GM19240 (cell line): Measurements from ENCODE around the gene ARMH3.
"Not testable (repeated sequence)": the region's sequence is repeated elsewhere in the genome, so short reads cannot be mapped to it uniquely, and the experiment has no call there.

ENCODE experiments used
- DNase-seq: peaks from one replicate; pipeline ENCODE4 v3.0.0; 2011; ENCODE audit warnings: low spot score; ENCODE audit not compliant: insufficient read length

Gene ARMH3

DNA sequence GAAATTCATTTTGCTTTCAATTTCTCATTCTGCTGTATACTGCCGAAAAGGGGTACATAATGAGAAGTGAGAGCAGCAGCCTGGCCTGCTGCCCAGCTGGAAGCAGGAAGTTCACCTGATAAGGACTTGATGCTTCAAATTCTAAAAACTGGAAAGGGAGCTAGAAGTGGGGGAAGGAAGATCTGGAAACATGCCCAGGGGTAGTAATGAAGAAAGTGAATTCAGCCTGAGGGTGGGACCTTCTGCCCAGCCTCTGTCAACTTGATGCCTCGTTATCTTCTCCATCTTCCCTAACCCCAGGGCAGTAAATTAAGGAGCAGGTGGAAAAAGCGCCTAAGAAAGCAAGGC, 69.4 kb downstream of the ARMH3 start:
- no peak for DNase-seq

DNA sequence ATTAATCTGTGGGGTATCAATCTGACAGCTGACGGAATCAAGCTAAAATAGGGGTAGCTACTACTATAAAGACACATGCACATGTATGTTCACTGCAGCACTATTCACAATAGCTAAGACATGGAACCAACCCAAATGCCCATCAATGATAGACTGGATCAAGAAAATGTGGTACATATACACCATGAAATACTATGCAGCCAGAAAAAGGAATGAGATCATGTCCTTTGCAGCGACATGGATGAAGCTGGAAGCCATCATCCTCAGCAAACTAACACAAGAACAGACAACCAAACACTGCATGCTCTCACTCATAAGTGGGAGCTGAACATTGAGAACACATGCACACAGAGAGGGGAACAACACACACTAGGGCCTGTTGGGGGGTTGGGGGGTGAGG, 75.3 kb downstream of the ARMH3 start:
- DNase-seq = not testable (repeated sequence)

DNA sequence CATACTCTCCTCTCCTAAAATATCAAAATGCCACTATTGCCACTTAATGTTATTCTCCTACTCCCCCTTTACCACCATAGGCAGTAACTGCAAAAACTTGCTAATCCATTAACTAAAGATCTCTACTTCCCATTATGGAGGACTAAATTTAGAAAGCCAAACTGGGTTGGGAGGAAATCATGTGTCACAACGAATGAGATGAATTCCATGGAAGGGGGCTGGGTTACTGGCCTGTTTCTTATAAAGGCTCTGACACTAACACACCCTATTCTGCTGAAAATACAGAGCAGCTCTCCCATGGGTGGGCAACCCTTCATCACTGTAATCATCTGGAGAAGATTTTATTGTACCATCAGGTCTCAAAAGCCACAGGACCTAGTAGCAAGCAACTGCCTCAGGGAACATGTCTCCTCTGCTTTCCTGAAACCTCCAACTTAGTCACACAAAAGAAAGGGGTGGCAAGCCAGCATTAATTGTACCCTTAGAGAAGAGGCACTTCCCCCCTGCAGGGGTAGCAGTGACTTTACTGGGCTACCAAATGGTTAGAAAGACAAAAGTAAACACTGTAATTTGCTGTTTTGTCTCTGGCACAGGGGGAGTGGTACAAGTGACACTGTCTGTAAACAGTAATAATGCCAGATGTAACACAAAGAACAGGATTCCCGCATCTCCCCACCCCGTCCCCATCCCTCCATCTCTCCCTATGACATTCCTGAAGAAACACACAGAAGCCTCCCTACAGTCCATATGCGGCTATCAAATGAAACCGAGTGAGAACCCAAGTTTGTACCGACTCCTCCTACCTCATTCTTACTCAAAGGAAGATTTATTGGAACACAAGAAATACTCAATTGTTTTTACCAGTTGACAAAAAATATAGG, 81.6 kb downstream of the ARMH3 start:
- no peak for DNase-seq

DNA sequence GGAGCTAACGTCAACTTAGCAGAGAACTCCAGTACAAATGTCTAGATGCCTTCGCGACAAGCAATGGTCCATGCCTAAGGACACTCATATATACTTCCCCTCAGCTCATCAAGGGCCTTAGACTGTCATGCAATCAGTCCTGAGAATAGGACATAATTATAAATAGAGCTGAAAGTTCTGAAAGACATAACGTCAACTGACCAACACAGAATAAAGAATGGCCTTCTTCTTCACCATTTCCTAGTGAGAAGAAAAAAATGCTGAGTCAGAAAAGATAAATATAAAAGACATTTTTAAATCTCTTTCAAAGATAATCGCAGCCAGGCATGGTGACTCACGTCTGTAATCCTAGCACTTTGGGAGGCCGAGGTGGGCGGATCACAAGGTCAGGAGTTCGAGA, 83.2 kb downstream of the ARMH3 start:
- DNase-seq = no peak

DNA sequence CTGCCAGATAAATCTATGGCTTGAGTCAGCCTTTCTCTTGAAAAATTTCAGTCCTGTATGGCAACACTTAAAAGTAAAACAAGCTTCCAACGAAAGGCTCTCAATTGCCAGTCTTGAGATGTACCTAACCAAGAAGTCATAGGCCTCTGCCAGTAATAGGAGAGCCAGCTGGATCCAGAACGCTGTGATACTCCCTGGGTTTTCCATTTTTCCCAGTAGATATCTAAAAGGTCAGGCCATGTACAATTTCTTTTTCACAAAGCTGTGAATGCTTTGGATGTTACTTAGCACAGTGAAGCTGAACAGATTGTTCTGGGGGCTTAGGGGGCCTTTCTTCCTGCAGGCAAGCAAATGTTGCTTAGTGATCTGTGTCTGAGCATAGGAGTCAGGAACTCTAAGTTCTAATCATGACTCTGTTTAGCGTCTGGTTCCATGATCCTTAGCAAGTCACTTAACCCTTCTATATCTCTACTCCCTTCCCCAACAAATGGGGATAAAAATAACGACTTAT, 86.5 kb downstream of the ARMH3 start:
- no peak for DNase-seq

DNA sequence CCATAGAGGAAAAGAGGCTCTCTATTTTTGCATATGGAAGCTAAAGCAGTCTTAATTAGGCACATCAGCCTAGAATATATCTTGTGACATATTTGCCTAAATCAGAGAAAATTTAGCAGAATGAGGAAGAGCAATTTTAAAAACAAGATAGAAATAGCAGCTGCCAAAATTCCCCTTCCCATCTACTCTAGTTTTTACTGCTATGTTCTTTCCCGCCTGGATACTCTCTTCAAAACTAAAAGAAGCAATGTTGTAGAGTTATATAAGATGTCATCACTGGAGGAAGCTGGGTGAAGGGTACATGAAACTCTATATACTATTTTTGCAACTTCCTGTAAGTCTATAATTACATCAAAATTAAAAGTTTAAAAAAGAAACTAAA, 87.0 kb downstream of the ARMH3 start:
- DNase-seq = no peak

DNA sequence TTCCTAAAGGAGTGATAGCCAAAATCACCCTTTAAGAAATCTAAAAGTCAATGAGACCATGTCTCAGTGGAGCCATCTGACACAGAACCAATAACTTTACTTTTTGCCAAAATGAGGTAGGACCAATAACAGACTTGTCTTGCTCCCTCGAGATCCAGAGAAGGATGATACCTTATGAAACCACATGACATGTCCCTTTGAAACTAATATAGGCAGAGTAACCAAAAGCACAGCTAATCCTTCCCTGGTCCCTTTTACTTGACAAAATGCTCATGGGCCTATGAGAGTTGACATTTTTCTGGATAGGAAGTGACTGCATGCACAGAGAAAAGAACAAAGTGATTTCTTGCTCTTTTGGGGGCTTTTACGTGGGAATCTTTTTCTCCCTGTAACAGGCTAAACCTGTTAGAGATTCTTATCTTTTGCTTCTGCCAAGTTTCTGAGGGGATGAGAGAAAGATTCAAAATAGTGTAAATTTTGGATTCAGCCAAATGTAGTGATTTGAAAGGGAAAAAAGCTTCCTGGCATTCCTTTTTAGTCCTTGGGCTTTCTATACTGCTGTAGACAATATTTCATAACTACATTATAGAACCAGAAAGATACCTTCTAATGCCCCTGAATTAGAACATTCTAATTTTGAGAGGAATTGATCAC, 87.6 kb downstream of the ARMH3 start:
- no peak for DNase-seq

DNA sequence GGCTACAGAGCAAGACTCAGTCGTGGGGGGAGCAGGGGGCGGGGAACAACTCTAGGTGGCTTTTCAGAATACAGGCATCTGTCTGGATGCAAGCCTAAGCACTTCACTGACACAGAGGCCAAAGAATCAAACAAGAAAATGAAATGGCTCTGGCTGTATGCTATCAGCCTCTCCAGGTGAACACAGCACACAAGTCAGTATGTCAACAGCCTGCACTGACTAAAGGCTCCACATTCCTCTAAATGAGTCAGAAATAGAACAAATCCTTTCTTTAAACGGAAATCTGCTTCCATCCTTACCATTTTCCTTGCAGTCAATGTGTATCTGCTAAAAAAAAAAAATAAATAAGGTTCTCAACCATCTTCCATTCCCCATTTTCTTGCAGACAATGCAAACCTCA, 88.3 kb downstream of the ARMH3 start:
- DNase-seq = no peak

DNA sequence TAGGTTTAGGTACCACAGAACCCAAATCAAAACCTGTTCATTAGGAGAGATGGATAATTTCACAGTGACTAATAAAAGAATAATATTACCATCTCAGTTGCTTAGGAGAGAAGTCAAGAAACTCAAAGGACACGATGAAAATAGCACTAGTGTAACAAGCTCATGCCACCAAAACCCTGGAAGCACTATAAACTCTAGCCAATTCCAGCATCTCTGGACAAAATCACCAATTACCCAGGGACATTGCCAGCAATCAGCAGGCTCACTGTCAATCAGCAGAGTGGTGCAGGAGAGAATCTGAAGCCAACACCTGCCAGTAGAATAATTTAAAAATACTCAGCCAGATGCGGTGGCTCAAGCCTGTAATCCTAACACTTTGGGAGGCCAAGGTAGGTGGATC, 88.9 kb downstream of the ARMH3 start:
- DNase-seq = no peak

DNA sequence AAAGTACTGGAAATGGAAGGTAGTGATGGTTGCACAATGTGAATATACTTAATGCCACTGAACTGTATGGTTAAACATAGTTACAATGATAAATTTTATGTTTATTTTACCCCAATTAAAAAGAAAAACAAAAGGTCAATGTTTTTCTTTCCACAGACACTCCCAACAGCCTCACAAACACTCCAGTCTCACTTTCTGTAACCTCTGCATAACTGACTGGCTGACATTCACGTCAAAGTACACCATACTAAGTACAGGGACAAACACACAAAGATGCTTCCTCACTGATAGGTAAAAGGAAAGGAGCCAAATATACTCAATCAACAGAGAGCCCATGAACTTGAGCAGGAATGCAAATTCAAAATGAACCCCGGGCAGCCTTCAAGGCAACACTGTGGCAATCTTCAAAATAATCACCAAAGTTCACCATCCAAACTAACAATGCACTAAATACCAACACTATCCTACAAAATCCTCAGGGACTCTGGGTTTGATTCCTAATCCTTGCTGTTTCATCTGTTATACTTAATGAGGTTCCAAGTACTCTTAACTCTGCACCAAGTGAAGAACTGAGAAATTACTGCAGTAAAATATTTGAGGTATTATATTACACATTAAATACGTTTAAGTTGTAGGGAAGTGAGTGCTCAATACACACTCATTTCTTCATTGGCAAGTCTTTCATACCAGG, 90.8 kb downstream of the ARMH3 start:
- no peak for DNase-seq

DNA sequence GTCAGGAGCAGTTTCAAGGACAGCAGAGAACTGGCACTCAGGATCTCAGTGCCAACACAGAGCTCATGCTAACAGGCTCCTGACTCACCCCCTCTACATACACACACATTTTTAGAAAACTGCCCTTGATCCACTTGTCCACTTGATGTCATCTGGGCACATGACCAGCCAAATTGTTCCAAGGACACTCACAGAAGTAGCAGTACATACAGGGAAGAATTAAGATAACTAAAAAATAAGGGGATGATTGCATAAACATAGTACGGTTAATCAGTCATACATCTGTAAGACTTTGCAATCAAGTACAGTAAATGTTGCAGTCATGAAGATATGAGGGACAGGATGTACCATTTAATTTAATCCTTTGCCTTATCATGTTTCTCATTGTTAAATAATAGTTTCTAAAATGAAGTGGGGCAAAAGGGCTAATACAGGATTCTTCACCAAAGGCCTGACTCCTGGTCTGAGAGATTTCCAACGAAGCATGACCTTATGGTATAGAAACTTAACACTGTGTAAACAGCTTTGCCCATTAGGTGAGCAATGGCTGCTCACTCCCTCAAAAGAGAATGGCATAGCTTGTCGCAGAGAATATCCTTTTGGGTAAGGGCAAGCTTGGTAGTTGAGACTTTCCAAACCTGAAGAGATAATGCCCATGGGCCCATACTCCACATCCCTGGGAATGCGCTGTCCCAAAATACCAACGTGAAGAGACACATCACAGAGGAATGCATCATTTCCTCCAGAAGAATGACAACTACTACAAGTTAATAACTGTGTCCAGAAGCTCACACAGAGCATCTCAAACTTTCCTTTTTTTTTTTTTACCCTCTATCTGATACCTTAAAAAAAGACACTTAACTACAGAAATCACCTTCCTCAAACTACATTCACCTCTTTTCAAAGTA, 94.1 kb downstream of the ARMH3 start:
- DNase-seq = no peak

DNA sequence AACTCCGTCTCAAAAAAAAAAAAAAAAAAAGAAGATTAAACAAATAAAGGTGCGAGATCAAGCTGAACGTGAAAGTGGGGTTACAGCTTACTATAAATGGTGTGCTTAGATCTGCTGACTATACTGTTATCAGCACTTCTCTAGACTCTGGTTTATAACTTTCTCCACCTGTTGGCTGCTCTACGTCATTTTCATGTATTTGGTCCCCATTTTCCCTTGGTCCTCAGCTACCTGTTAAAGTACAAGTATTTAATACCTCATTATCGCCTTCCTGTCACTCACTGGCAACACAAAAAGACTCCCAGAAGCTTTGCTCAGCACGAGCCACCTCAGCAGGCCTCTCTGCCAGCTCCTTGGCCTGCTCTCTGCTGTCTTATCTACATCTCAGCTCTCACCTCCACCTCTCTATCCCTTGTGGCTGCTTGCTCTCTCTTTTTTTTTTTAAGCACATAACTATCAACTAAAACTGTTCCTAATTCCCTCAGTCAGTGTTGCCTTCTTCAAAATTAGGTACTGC, 95.0 kb downstream of the ARMH3 start:
- no peak for DNase-seq

DNA sequence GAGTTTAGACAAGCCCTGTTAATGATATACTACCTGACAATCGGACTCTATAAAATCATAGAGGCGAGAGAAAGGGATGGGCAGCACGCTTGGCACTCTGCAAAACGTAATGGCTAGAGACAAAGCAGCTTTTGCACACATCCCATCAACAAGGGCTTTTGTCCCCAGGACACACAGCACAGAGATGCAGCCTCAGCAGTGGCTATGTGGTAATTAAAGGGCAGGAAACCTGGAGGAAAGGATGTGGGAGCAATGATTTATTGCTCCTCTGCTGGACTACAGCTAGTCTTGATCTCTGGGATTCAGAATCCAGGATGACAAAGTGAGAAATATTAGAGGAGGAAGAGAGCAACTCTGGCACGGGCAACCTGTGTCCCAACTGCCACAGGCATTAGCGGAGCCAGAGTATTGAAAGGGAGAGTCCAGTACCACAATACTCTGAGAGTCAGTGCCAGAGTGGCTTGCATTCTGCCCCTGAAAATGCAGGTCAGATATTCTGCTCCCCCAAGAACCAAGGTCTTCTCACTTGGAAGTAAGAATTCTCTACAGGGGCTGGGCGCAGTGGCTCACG, 96.5 kb downstream of the ARMH3 start:
- no peak for DNase-seq

DNA sequence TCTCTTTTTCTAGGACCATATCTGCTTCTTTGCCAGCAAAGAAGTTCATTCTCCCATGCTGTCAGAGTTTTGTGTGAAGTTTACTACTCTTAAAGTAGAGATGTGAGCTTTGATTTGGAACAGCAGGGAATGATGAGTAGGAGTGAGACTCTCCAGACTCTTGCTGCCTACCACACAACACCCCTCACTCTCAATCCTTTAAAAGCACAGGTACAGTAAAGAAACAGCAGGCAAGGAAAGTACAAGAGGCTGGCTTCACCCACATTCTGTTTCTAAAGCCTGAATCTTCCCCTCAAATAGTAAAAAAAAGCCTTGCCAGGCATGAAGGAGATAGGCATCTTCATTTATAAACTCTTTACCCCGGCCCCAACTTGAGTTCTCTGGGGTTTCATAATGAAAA, 97.3 kb downstream of the ARMH3 start:
- DNase-seq = no peak

DNA sequence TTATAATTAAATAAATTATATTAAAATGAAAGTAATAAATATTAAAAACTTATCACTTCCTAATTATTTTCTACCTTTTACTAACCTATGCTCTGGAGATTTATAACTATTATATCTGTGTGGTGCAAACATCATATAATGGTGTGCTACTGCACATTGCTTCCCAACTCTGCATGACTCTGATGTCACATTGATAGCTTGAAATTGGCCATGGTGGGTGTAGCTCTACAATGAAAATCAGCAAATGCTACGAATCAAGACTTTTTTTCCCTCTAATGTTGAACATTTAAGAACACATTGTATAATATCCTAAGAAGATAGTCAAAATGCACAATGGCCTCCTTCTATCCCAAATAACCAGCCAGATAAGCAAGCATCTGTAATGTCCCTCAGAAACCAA, 99.1 kb downstream of the ARMH3 start:
- DNase-seq = no peak

DNA sequence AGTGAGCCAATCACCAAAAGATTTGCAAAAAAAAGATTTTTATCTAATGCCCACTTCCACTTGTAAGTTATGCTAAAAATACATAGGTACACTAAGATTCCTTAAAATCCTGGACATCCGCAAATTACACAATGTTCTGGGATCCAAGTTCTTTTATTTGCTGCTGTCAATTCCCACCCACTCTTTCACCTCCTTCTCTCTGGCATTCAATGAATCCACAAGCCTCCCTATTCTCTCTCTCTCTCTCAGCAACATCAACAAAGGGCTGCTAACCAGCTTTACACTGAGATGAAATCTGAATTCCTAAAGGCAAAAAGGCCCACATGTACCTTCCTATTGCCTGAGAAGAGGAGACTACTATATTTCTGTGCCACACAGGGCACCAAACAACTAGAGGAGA, 99.9 kb downstream of the ARMH3 start:
- no peak for DNase-seq

DNA sequence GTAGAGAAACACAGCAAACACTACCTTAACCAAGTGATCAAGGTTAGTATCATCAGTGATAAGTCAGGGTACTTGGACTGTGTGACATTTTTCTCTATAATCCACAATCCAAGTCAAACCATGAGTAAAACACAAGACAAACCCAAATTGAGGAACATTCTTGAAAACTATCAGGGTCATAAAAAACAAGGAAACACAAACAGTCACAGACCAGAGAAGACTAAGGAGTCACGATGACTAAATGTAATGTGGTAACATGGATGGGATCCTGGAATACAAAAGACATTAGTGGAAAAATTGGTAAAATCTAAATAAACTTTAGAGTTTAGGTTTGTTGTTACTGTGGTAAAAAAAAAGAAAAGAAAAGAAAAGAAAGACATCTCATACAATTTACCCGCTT, 103.8 kb downstream of the ARMH3 start:
- no peak for DNase-seq

DNA sequence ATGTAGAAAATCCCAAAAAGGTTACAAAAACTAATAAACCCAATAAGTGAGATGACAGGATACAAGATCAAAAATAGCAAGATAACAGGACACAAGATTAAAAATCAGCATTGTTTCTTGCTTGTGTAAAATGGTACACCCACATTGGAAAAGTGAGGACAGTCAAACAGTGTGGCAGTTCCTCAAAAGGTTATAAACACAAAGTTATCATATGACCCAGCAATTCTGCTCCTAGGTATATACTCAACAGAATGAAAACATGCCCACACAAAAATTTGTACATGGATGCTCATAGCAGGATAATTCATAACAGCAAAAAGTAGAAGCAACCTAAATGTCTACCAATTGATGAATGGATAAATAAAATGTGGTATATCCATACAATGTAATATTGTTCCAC, 105.8 kb downstream of the ARMH3 start:
- DNase-seq = no peak

DNA sequence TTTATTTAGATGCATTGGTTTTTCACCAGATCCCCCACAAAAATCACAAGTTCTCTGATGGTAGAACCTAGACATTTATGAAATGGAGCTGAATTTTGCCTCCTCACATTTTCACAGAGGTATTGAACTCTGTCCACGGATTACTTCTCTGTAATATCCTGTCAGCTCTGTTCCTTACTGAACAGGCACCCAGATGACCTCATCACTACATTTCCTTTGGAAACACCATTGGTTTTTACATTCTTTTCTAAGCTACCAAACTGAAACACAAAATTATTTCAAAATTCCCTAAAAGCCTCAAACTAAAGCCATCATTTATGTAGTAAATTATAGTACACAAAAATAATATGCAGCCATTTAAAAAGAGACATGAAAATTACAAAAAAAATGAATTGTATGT, 114.1 kb downstream of the ARMH3 start:
- DNase-seq = no peak

DNA sequence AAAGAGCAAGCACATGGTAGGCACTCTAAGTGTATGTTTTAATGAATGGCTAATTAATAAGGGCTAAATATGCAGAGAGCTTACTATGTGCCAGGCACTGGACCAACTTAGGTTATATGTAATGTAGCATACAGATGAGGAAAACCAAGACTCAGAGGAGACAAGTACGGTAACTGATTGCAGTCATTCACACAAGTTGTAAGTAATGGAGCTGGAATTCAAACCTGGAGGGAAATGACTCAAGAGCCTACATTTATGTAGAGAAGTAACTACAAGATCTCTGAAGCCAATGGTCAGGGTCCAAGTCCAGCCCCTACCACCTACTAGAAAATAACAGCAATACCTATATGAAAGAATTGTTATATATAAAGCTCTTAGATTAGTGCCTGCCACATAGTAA, 115.1 kb downstream of the ARMH3 start:
- DNase-seq = no peak

DNA sequence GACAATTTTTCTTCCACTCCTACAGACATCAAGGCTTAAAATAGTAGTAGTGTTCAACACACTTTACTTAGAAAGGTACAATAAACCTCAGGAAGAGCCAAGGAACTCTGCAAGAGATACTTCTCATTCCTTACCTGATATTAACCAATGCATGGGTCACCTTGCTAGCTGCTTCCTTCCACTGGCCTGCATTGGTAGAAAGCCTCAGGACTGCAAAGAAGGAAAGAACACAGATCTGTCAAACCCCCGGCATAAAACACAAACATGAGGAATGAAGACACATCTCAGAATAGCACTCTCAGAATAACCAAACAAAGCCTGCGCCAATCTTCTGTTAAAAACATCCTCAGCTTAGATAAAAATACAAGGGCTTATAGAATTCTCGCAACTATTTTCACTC, 116.2 kb downstream of the ARMH3 start:
- DNase-seq = no peak
